MM.1S (cell line): ENCODE data around the gene FUZ.

Source experiments
- EZH2 ChIP-seq: fragments of 300-600 bp; sonication (generic); optimal IDR thresholded peaks from 2 replicates; pipeline ENCODE3; 2017; ENCODE audit warnings: low read depth, mild to moderate bottlenecking, antibody characterized with exemption, low read length, mixed read lengths
- EZH2phosphoT487 ChIP-seq: fragments of 300-600 bp; sonication (generic); IDR thresholded peaks from 2 replicates; pipeline ENCODE4 v1.6.1; 2018; ENCODE audit warnings: antibody characterized with exemption, low read length
- TF ChIP-seq, protein P1 (sequence below): fragments of 300-600 bp; sonication (generic); IDR thresholded peaks from 2 replicates; pipeline ENCODE4 v1.5.1; 2016; ENCODE audit warnings: antibody characterized with exemption, low read length, mixed read lengths

DNA sequence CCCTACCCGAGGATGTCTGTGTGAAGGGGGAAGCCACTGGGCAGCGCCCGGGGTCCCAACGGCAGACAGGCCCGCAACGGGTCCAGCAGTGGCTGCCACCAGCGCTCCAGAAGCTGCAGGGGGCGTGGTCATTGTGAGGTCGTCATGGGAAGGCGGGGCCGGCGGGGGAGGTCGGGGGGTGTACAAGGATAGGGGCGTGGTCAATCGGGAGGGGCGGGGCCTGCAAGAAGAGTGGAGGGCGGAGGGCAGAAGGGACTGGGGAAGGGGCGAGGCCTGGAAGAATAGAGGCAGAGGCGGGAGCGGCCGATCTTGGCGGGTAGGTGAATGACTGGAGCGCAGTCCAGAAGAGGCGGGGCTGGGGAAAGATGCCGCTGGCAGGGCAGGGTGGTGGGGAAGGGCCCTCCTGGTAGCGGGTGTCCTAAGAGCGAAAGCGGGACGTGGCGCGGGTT, 4.4 kb downstream of the FUZ start:
- TF ChIP-seq, protein P1, sequence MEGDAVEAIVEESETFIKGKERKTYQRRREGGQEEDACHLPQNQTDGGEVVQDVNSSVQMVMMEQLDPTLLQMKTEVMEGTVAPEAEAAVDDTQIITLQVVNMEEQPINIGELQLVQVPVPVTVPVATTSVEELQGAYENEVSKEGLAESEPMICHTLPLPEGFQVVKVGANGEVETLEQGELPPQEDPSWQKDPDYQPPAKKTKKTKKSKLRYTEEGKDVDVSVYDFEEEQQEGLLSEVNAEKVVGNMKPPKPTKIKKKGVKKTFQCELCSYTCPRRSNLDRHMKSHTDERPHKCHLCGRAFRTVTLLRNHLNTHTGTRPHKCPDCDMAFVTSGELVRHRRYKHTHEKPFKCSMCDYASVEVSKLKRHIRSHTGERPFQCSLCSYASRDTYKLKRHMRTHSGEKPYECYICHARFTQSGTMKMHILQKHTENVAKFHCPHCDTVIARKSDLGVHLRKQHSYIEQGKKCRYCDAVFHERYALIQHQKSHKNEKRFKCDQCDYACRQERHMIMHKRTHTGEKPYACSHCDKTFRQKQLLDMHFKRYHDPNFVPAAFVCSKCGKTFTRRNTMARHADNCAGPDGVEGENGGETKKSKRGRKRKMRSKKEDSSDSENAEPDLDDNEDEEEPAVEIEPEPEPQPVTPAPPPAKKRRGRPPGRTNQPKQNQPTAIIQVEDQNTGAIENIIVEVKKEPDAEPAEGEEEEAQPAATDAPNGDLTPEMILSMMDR, result no peak
- TF ChIP-seq EZH2phosphoT487, result no peak
- TF ChIP-seq EZH2, result no peak
